GM19240 (cell line): Measurements from ENCODE around the gene AEN.
A peak's percentile ranks its signal among the peaks of the same experiment; 100 is the strongest.

ENCODE experiments used
- DNase-seq: peaks from one replicate; pipeline ENCODE4 v3.0.0; 2011; ENCODE audit warnings: low spot score; ENCODE audit not compliant: insufficient read length

The AEN gene, protein sequence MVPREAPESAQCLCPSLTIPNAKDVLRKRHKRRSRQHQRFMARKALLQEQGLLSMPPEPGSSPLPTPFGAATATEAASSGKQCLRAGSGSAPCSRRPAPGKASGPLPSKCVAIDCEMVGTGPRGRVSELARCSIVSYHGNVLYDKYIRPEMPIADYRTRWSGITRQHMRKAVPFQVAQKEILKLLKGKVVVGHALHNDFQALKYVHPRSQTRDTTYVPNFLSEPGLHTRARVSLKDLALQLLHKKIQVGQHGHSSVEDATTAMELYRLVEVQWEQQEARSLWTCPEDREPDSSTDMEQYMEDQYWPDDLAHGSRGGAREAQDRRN

GRCh38 chr15:88620995-88621772 is at the start of gene AEN:
TSS of gene AEN (plus strand) at chr15:88621340. CDS start at chr15:88626210, 4,870 bp downstream.
- peak; percentile 91 for DNase-seq

GRCh38 chr15:88571852-88572259 is 49.3 kb upstream of the AEN start:
- no peak for DNase-seq

DNA sequence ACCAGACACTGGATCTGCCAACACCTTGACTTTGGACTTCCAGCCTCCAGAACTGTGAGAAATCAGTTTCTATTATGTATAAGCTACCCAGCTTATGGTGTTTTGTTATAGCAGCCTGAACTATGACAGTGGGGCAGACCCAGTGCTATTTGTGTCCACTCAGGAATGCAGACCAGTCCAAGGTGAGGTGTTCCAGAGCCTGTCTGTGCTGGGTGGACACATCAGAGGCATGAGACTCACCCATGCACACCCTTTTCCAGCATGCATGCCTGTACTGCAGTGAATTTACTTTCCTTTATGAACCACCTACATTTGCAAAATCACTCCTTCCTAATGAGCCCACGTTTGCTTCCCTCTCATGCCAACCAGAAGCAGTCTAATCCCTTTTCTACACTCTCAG is 47.1 kb upstream of the AEN start:
- DNase-seq, result no peak

DNA sequence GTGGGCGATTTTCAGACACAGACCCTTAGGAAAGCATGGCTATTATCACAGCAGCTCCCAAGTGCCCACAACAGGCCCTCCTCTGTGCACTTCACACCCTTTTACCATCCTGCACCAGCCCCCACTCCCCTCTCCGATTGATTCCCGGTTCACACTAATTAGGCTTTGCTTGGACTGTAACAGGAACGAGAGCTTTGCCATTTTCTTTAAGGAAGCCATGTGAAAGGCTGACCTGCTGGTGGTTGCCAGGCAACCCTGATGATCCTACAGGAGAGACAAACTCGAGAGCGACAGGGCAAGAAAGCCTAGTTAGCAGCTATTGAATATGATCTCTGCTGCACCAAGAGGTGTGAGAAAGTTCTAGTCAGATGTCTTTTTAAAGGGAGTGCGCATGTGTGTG is 46.5 kb upstream of the AEN start:
- DNase-seq, result no peak

DNA sequence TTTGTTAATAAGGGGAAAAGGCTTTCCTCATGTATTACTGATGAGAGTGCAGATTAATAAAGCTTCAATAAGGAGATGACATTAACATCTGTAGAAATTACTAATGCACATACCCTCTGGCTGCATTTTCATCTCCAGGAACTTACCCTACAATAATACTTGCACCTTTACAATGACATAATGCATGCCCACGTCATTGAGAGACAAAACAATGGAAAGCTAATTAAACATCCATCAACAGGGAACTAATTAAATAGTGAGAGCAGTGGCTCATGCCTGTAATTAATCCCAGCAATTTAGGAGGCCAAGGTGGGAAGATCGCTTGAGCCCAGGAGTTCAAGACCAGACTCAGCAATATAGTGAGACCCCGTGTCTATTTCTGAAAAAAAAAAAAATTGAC is 41.8 kb upstream of the AEN start:
- DNase-seq, result no peak

DNA sequence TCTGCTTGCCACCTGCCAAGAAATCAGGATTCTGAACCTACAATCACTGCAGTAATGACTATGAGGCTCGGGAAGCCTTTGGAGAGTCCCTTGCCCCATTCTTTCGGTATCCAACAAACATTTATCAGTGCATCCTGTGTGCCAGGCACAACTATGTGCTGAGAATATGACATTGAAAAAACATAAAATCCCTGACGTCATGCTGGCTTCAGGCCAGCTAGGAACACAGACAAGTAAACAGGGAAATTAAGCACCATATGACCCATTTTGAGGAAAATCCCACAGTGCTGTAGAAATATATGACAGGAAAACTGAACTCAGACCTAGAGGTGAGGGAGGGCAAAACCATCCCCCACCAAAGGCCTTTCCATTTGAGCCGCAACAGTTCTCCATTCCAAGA is 40.6 kb upstream of the AEN start:
- no peak for DNase-seq

GRCh38 chr15:88586401-88587162 is 34.6 kb upstream of the AEN start:
- no peak for DNase-seq

GRCh38 chr15:88590759-88591158 is 30.4 kb upstream of the AEN start:
- DNase-seq, result no peak

DNA sequence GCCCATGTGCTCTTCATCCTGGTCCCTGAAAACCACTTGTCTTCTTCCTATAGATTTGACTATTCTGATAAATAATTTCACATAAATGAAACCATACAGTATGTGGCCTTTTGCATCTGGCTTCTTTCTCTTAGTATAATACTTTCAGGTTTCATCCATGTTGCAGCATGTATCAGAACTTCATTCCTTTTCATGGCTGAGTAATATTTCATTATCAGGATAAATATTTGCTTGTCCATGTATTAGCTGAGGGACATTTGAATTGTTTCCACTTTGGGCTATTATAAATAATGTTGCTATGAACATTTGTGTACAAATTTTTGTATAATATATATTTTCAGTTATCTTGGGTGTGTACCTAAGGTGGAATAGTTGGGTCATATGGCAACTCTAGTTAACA is 29.8 kb upstream of the AEN start:
- no peak for DNase-seq

DNA sequence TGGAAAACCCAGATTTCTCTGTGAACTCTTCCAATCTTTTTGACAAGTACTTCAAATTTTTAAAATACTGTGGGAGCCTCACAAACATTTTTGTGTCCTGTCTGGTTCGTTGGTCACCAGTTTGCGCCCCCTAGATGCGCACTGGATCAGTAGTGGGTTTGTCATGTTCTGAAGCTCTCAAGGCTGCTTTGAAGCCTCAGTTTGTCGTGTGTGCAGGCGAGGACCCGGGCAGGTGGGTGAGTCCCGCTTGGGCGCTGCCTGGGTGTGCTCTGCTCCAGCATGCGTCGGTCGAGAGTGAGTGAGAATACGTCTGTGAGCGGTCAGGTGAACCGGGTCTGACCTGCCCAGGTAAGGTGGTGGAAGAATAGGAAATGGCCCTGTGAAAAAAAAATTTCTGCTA is 17.3 kb upstream of the AEN start:
- no peak for DNase-seq

DNA sequence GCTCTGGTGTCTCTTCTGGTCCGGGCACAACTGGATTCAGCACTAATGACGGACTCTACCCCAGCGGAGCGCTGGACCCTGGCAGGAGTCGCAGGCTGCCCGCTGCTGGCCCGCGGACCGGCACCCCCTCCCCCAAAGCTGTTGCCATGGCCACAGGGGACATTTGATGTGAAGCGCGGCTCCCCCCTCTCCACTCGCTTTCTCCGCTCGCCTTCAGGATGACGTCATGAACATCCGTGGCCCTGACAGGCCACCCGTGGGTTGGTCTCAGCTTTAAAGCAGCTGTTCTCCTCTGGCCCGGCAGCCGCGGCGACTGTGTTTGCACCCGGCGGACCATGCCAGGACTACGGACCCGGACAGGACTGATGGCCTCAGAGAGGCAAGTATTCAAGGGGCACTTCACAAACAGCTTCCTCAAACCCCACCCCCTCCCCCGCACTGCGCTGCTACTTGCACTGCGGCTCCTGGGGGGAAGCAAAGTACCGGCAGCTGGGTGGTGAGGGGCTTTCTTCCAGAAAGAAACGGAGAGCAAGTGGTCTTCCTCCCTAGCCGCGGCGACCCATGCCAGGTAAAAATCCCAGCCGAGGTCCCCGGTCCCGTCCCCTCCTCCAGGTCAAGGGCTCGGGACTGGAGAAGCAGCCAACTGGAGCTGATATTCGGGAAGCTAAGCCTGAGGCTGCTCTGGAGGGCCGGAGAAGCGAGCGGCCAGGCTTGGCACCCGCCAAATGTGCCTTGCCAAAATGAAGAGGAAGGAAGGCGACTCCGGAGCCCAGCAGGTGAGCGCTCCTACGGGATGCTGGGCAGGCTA is 16.6 kb upstream of the AEN start:
- no peak for DNase-seq

DNA sequence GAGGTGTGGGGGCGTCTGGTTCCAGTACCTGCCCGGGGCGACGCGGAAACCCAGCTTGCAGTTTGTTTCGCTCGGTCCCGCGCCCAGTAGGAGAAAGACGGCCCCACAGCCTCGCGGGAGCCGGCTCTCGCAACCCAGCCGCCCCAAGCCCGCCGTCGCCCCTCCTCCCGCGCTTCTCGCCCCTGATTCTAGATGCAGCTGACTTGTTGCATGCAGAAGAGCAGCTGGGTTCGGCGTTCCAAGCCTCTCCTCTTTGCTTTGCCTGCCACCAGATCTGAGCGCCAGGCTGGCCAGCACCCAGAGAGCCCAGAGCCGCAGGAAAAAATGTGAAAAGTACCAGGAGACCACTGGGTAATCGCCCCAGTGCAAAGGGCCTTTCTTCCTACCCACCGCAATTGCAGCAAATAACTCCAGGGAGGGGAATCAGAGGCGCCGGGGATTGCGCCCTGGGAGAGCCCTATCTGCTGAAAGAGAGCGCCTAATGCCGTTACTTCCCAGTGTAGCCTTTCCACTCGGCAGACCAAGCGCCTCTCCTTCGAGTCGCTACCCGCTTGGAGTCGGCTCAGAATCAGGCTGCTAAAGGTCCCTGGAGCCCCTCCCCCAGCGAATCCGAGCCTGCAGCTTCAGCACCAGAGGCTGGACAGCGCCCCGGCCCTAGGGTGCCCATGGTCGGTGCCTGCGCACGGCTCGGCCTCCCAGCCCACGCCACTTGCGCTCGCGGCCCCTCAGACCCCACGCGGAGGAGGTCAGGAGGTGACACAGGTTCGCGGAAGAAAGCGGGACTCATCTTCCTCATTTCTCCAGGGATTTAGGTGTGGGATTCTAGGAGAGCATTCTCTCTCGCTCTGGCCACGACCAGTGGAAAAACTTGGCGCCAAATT is 15.7 kb upstream of the AEN start:
- no peak for DNase-seq

- no peak for DNase-seq
These were observed 14.9 kb upstream of the AEN start for GRCh38 chr15:88606070-88606794.

DNA sequence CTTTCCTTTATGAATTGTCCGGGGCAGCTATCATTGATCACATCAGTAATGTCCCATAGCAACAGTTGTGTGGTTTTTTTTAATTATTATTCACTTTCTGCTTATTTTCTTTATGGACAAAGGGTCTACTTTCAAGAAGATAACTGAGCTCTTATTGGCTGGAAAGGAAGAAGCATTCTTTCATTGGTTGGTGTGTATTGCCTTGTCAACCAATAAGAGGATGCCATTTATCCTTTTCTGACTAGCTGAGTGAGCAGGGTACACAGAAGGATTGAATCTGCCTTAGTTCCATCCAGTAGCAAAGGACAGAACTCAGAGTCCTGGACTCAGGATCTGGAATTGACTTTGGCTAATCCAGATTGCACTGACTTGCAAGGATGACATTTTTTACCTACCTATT is 13.2 kb upstream of the AEN start:
- DNase-seq, result no peak

- DNase-seq, result no peak
These were observed 12.4 kb upstream of the AEN start for GRCh38 chr15:88608607-88609181.

DNA sequence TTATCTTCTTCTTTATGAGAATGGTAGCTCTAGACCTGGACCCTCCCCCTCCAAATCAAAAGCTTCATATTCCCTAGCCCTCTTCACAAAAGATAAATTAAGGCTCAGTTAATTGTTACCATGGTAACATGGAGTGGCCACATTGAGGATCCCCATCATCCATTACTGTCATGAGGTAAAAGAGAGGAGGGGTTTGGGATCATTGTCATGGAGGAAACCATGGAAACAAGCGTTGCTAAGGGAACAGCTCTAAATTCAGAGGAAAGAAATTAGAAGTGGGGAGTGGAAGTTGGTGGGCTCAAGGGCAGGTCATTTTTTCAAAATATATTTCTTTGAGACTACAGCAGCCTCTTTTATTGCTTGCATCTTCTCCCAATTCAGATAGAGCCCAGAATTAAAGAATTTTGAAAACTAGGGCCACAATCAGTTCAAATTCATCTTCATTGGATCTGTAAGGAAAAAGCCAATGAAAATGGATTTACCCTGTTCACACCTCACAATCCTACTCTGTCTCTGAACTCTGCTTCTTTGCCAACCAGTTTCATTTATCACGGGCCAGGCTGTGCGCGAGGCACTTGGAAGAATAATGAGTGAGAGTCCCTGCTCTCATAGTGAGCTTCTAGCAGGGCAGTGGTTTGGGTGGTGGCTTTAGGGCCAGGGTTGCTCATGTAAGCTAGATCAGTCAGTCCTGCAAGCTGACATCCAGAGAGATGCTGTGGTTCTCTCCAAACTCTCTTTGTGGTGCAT is 11.6 kb upstream of the AEN start:
- DNase-seq, result no peak

DNA sequence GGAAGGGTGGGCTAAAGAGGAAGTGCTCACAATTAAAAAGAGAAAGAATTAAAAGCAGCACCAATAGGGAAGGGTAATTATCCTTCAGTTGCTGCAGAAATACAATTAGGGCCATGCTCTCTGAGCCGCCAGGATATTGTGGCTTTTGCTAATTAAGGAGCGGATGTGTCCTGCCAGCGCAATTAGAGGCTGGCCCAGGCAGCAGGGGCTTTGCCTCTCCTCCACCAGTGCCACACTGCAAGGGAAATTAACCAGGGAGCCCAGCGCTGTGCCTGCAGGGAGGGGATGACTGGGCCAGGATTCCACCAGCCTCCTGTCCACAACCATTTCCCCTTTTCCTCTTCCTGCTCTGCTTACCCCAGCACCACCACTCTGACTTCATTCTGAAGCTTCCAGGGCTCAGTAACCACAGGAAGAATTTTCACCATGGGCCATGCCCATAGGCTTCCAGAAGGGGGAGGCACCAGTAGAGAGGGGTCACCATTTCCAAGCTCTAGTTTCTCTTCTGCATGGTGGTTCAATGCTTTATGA is 10.4 kb upstream of the AEN start:
- no peak for DNase-seq

DNA sequence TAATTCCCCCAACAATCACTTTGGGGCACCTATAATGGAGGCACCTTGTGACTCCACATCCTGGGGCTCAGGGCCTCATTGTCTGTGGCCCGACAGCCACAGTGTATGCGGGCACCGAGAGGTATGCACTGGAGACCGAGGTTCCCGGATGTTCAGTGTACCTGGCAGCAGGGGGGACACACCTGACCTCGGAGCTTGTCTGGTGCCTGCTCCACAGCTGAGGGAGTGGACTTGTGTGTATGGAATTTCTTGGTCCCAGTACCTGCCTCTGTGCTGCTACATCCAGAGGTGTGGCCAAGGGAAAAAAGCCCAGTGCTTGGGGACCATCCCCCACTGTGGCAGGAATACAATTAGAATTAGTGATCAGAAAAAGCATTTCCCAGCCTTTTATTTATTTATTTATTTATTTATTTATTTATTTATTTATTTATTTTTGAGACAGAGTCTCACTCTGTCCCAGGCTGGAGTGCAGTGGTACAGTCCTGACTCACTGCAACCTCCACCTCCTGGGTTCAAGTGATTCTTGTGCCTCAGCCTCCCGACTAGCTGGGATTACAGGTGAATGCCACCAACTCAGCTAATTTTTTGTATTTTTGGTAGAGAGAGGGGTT is 8.8 kb upstream of the AEN start:
- DNase-seq, result no peak
